Peyer's patch (tissue), 4 donors: Measurements from ENCODE around the gene GFOD1.

ENCODE experiments used
- POLR2A ChIP-seq, 2 donors: fragments of 450-650 bp; IDR thresholded peaks; one replicate each; pipeline ENCODE4 v1.5.1; 2017; ENCODE audit warnings: antibody characterized with exemption in 2 of 2, mild to moderate bottlenecking in 2 of 2, moderate library complexity in 2 of 2
- TF ChIP-seq, protein P1 (sequence below), 6 experiments: fragments of 450-650 bp in 4 of 6; fragments of 200-600 bp in 2 of 6; sonication (generic) in 1 of 6; IDR thresholded peaks; one replicate each; pipeline ENCODE4 v1.5.1; 2017 to 2019; ENCODE audit warnings: antibody characterized with exemption in 6 of 6, mild to moderate bottlenecking in 3 of 6, moderate library complexity in 1 of 6

DNA sequence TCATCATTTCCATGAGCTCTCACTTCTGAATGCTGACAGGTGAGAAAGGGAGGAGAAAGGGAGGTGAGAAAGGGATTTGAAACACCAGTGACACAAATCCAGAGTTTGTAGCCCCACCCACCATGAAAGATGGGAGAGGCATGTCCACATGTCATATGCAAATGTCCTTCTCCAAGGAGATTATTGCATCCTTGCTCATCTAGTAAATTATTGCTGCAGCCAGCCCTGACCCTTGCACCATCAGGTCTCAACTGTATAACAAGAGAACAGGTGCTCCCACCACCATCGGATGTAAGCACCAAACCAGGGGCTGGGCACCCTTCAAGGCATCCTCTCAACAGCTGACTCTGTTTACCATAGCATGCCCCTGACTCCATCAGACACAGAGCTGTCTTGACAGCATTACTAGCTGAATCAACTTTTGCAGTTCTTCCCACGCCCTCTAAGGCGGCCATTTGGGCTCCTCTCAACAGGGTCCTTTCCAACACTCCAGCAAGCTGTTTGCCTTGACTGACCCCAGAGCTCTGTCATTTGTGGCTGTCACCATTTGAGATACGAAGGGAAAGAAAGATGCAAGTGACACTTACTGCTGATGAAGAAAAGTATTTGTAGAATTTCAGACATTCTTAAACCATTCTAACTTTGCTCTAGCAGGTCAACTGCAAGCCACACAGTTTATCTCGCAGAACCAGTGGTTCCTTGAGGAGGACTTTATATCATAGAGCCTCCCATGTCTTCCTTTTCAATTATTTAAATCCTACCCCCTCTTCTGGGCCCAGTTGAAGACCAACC, 14.2 kb downstream of the GFOD1 start:
- TF ChIP-seq POLR2A (IDR thresholded peaks at IDR 0.05): no peak
- TF ChIP-seq, protein P1, sequence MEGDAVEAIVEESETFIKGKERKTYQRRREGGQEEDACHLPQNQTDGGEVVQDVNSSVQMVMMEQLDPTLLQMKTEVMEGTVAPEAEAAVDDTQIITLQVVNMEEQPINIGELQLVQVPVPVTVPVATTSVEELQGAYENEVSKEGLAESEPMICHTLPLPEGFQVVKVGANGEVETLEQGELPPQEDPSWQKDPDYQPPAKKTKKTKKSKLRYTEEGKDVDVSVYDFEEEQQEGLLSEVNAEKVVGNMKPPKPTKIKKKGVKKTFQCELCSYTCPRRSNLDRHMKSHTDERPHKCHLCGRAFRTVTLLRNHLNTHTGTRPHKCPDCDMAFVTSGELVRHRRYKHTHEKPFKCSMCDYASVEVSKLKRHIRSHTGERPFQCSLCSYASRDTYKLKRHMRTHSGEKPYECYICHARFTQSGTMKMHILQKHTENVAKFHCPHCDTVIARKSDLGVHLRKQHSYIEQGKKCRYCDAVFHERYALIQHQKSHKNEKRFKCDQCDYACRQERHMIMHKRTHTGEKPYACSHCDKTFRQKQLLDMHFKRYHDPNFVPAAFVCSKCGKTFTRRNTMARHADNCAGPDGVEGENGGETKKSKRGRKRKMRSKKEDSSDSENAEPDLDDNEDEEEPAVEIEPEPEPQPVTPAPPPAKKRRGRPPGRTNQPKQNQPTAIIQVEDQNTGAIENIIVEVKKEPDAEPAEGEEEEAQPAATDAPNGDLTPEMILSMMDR (IDR thresholded peaks at IDR 0.05): no peak
